Measurements from ENCODE around the gene TAB2. TPM values are rescaled to one million over a fixed set of nuclear protein-coding genes. Genes with fewer than 3 reads are reported as not detected.
A peak's percentile ranks its signal among the peaks of the same experiment; 100 is the strongest.

TAB2 gene
- total RNA-seq, 1 experiment from 2014 or later: 14.7 TPM

GRCh38 chr6:149453597-149454345 is 136.3 kb downstream of the TAB2 start:
- no peak for ATAC-seq
- ChIA-PET CTCF (no interaction called here), POLR2A (ENCODE audit: unreplicated experiment) (no interaction called here)
- H3K27ac ChIP-seq (ENCODE audit: low read length): no peak overlapping the region
- H3F3A ChIP-seq (ENCODE audit: low read length, unreplicated experiment): no peaks in the 10 kb centered on the region
- no peak overlapping the region for H3K9ac ChIP-seq (ENCODE audit: low read length)
- peaks cover 14% of the 10 kb centered on the region for H3K4me1 ChIP-seq (ENCODE audit: insufficient read depth, low read length)
- no peaks in the 10 kb centered on the region for H3K9me2 ChIP-seq (replicated peaks; ENCODE audit: low read length)
- peak overlapping the region; percentile 33; the same call in 1 of the 2 replicates for H2AFZ ChIP-seq (ENCODE audit: low read length)
- H3K9me3 ChIP-seq (ENCODE audit: low read length): no peaks in the 10 kb centered on the region
- no peaks in the 10 kb centered on the region for H4K20me1 ChIP-seq (ENCODE audit: low read length)
- no peaks in the 10 kb centered on the region for H3K36me3 ChIP-seq (ENCODE audit: low read depth, low read length)
- no peak for TF ChIP-seq EZH2phosphoT487 (IDR thresholded peaks at IDR 0.05; ENCODE audit: borderline replicate concordance, low read length)
- no peak for TF ChIP-seq CTCF (conservative IDR thresholded peaks at IDR 0.05; ENCODE audit: low read depth, low read length)
- no peak for TF ChIP-seq EZH2 (IDR thresholded peaks at IDR 0.05; ENCODE audit: low read length, unreplicated experiment)
- intact Hi-C loops (cut with micrococcal nuclease): no loop called here
- H3K27me3 ChIP-seq (ENCODE audit: low read length): no peaks in the 10 kb centered on the region
- BruUV-seq (replicated peaks): no TSS peak
- no peak overlapping the region for H3K4me3 ChIP-seq (ENCODE audit: low read length)
- peak overlapping the region; percentile 49 for H3K4me2 ChIP-seq (ENCODE audit: low read length)
- no peak for DNase-seq
- H3K79me2 ChIP-seq (ENCODE audit: low read length): no peaks in the 10 kb centered on the region

- Histone ChIP-seq H3K4me2 (ENCODE audit: low read length) (peak overlapping the region; percentile 49), H2AFZ (ENCODE audit: low read length) (peak overlapping the region; percentile 33), H3F3A (ENCODE audit: low read length, unreplicated experiment) (no peaks in the 10 kb centered on the region), H4K20me1 (ENCODE audit: low read length) (no peaks in the 10 kb centered on the region), H3K9me3 (ENCODE audit: low read length) (no peaks in the 10 kb centered on the region), H3K36me3 (ENCODE audit: low read depth, low read length) (no peaks in the 10 kb centered on the region), H3K4me3 (ENCODE audit: low read length) (no peak overlapping the region), H3K9ac (ENCODE audit: low read length) (no peak overlapping the region), H3K4me1 (ENCODE audit: insufficient read depth, low read length) (peaks cover 14% of the 10 kb centered on the region), H3K9me2 (replicated peaks; ENCODE audit: low read length) (no peaks in the 10 kb centered on the region), H3K27me3 (ENCODE audit: low read length) (no peaks in the 10 kb centered on the region), H3K79me2 (ENCODE audit: low read length) (no peaks in the 10 kb centered on the region), H3K27ac (ENCODE audit: low read length) (no peak overlapping the region)
- no peak for TF ChIP-seq EZH2 (IDR thresholded peaks at IDR 0.05; ENCODE audit: low read length, unreplicated experiment)
- peak; percentile 87 for TF ChIP-seq EZH2phosphoT487 (IDR thresholded peaks at IDR 0.05; ENCODE audit: borderline replicate concordance, low read length)
- peak; percentile 82 for ATAC-seq
- ChIA-PET POLR2A (ENCODE audit: unreplicated experiment) (interaction anchor here (0.6 kb wide), 1 partner anchor 14 kb away, joined by 5 read pairs; no protein-coding TSS in a partner anchor), CTCF (no interaction called here)
- intact Hi-C loops (cut with micrococcal nuclease): no loop called here
- BruUV-seq (replicated peaks): no TSS peak
- peak; percentile 74 for DNase-seq
These were observed 136.9 kb downstream of the TAB2 start for GRCh38 chr6:149454346-149454848.

- ChIA-PET CTCF (no interaction called here), POLR2A (ENCODE audit: unreplicated experiment) (interaction anchor here (0.6 kb wide), 1 partner anchor 15 kb away, joined by 5 read pairs; no protein-coding TSS in a partner anchor)
- ATAC-seq (no peak), DNase-seq (no peak)
- H3K36me3 ChIP-seq (ENCODE audit: low read depth, low read length): no peaks in the 10 kb centered on the region
- H3K27ac ChIP-seq (ENCODE audit: low read length): no peak overlapping the region
- H3K27me3 ChIP-seq (ENCODE audit: low read length): no peaks in the 10 kb centered on the region
- TF ChIP-seq EZH2phosphoT487 (IDR thresholded peaks at IDR 0.05; ENCODE audit: borderline replicate concordance, low read length) (no peak), CTCF (conservative IDR thresholded peaks at IDR 0.05; ENCODE audit: low read depth, low read length) (no peak), EZH2 (IDR thresholded peaks at IDR 0.05; ENCODE audit: low read length, unreplicated experiment) (no peak)
- no peak overlapping the region for H2AFZ ChIP-seq (ENCODE audit: low read length)
- peaks cover 14% of the 10 kb centered on the region for H3K4me1 ChIP-seq (ENCODE audit: insufficient read depth, low read length)
- no peak overlapping the region for H3K4me3 ChIP-seq (ENCODE audit: low read length)
- H4K20me1 ChIP-seq (ENCODE audit: low read length): no peaks in the 10 kb centered on the region
- no peaks in the 10 kb centered on the region for H3K9me2 ChIP-seq (replicated peaks; ENCODE audit: low read length)
- 0 out of 2 replicates have a peak overlapping the region, but pooled peaks have one; percentile 49 for H3K4me2 ChIP-seq (ENCODE audit: low read length)
- no peaks in the 10 kb centered on the region for H3F3A ChIP-seq (ENCODE audit: low read length, unreplicated experiment)
- intact Hi-C loops (cut with micrococcal nuclease): no loop called here
- no peaks in the 10 kb centered on the region for H3K9me3 ChIP-seq (ENCODE audit: low read length)
- BruUV-seq (replicated peaks): no TSS peak
- H3K79me2 ChIP-seq (ENCODE audit: low read length): no peaks in the 10 kb centered on the region
- H3K9ac ChIP-seq (ENCODE audit: low read length): no peak overlapping the region
These were observed 137.7 kb downstream of the TAB2 start for GRCh38 chr6:149455031-149455732.
